ENCODE data around the gene MMUT.

MMUT gene

DNA sequence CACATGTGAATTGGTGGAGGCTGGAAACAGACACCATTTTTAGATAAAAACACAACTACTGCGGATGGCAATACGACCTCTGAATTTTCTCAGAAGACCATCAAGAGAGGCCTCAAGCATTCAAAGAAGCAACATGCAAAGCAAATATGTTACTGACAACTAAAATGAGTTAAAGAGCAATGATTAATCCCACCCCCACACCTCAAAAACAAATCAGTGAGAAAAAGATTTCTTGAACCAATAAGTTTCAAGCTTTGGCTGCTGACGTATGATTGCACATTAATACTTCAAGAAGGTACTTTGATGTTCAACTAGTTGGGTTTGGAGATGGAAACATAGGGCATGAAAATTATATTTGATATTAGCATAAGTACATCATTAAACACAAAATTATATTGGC, 982 bp downstream of the MMUT start:
- no peak for DNase-seq (ENCODE audit: low spot score)

DNA sequence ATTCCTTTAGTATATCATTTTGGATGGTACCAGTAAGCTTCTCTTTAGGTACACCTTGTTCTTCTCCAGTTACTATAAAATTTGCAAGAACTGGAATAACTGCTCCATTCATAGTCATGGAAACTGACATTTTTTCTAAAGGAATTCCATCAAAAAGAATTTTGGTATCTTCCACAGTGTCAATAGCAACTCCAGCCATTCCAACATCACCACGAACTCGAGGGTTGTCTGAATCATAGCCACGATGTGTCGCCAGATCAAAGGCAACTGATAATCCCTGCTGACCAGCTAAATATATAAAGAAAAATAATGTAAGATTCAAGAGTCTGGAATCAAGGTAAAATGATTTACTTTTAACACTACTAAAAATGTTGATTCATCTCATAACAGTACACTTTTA, 5.3 kb downstream of the MMUT start:
- TF ChIP-seq, protein P1, sequence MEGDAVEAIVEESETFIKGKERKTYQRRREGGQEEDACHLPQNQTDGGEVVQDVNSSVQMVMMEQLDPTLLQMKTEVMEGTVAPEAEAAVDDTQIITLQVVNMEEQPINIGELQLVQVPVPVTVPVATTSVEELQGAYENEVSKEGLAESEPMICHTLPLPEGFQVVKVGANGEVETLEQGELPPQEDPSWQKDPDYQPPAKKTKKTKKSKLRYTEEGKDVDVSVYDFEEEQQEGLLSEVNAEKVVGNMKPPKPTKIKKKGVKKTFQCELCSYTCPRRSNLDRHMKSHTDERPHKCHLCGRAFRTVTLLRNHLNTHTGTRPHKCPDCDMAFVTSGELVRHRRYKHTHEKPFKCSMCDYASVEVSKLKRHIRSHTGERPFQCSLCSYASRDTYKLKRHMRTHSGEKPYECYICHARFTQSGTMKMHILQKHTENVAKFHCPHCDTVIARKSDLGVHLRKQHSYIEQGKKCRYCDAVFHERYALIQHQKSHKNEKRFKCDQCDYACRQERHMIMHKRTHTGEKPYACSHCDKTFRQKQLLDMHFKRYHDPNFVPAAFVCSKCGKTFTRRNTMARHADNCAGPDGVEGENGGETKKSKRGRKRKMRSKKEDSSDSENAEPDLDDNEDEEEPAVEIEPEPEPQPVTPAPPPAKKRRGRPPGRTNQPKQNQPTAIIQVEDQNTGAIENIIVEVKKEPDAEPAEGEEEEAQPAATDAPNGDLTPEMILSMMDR (IDR thresholded peaks at IDR 0.05) = no peak
- H3K27ac ChIP-seq = no peak overlapping the region
- DNase-seq (ENCODE audit: low spot score) = no peak
- no peak overlapping the region for H3K4me3 ChIP-seq

More for the DNA sequence above, 982 bp downstream of the MMUT start:
- TF ChIP-seq, protein P1 (IDR thresholded peaks at IDR 0.05) = no peak
- H3K4me3 ChIP-seq = peak overlapping the region; percentile 87
- peak overlapping the region; percentile 89 to 95 for H3K27ac ChIP-seq

DNA sequence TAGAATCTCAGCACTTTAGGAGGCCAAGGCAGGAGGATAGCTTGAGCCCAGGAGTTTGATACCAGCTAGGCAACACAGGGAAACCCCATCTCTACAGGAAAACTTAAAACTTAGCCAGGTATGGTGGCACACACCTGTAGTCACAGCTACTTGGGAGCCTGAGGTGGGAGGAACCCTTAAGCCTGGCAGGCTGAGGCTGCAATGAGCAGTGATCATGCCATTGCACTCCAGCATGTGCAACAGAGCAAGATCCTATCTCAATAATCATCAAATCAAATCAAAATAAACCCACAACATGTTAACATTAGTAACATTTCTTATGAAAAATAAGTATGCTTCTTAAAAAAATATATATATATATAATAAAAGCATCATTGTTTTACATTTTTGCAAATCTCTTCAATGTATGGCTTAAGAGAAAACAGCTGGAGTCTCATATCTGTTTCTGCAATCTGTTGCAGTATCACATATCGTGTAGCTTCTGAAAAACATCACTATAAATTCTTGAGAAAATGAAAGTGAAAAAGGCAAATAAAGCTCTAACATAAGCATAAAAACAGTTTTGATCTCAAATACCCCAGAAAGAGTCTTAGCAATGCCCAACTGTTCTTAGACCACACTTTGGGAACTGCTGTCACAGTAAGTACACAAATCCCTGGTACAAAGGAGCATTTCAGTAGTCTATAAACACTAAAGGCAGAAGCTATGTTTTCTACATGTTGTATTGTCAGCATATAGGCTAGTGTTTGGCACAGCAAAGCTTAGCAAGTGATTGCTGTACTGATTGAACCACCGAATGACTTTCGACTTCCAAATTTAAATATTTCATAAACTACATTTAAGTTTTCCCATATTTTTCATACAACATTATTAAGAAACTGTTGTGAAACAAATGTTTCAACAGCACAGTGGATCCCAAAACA, 8.0 kb downstream of the MMUT start:
- TF ChIP-seq, protein P1 (IDR thresholded peaks at IDR 0.05) = no peak
- no peak for DNase-seq (ENCODE audit: low spot score)
- Histone ChIP-seq H3K4me3 (no peak overlapping the region), H3K27ac (no peak overlapping the region)

DNA sequence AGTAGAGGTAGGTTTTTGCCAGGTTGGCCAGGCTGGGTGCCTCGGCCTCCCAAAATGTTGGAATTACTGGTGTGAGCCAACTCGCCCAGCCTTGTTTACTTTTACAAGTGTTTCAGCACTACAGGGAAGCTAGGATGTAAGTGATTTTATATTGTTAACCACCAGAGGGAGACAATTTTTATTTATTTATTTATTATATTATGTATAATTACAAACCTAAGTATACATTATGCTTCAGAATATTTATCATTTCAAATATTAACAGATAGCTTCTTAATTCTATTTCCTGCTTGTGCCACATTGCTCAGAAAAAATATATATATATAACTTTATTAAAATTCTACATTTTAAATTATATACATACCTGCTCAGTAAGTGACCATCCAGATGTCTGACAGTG, 9.8 kb downstream of the MMUT start:
- DNase-seq (ENCODE audit: low spot score) = no peak
- TF ChIP-seq, protein P1 (IDR thresholded peaks at IDR 0.05) = no peak
- H3K4me3 ChIP-seq = no peak overlapping the region

DNA sequence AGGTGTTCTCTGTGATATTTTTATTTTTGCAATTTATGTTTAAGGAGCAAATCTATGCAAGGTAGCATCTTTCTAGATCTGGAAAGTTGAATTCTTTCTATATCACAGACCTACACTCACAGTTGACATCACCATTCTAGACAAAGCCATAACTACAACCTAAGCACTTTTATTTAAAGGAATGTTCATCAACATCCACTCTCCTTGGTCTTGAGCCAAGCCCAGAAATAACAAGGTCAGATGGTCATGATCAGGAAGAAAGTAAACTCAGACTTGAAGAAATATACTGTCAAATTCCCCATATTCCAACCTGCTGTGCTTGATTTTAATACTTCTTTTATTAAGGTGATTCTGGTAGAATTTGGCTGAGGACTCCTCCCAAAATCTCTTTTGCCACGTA, 32.2 kb downstream of the MMUT start:
- no peak overlapping the region for H3K4me3 ChIP-seq
- TF ChIP-seq, protein P1 (IDR thresholded peaks at IDR 0.05) = no peak

More for the DNA sequence above, 9.8 kb downstream of the MMUT start:
- H3K27ac ChIP-seq = no peak overlapping the region

DNA sequence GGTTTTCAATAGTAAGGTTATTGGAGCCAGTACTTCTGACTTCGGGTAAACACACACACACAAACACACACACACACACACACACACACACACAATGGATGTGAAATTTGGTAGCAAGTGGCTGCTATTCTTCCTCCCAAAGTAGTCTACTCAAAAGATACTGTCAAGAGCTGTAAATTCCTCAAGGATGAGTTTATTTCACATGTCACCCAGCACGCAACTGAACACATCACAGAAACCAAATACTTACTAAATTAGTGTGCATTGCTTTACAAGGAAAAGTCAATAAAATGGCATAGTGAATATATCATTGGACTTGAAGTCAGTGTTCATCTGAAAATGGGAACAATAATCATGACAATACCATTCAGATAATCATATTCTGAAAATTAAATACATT, 32.9 kb downstream of the MMUT start:
- no peak for DNase-seq (ENCODE audit: low spot score)
- Histone ChIP-seq H3K4me3 (no peak overlapping the region), H3K27ac (no peak overlapping the region)
- TF ChIP-seq, protein P1 (IDR thresholded peaks at IDR 0.05) = no peak

More for the DNA sequence above, 32.2 kb downstream of the MMUT start:
- no peak overlapping the region for H3K27ac ChIP-seq
- DNase-seq (ENCODE audit: low spot score) = no peak

DNA sequence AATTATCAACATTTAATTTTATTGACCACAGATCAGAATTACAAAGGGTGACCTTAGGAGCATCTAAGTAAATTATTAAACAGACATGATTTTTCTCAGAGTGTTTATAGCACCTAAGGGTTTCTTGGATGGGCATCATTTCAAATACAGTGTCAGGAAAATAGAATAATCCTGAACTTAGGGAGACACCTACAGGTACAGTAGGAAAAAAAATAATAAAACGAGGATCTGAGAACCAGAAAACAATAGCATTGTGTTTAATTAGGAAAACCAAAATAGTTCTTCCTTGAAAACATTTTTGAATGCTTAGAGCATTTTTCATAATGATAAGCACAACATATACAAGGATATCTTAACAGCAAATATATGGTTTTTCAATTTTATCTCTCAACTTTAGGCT, 39.2 kb downstream of the MMUT start:
- Histone ChIP-seq H3K27ac (no peak overlapping the region), H3K4me3 (no peak overlapping the region)
- DNase-seq (ENCODE audit: low spot score) = no peak
- TF ChIP-seq, protein P1 (IDR thresholded peaks at IDR 0.05) = no peak
